ENCODE results near the gene IQCH.

DNA sequence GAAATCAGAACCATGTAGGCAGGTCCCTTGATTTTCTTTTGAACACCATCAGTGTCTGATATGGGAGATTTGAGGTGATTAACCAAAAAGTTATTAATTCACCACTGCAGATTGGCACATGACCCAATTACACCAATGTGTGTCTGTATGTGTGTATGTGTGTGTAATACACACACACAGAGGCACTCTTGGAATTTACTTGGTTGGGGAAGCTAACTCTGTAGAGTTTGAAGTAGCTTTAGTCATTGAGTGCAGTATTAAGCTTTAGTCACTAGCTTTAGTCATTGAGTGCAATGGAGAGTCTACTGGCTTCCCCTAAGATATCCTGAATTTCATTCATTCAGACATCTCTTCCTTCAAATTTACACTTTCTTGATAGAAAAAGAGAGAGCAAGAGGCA is 156.9 kb downstream of the IQCH start:
- TF ChIP-seq POLR2AphosphoS5 (IDR thresholded peaks at IDR 0.05; ENCODE audit: borderline replicate concordance, low read depth, low read length) (no peak), EZH2 (IDR thresholded peaks at IDR 0.05) (no peak)
